Choroid plexus epithelial cell (primary cell): ENCODE results near the gene PRKAR2B.
"Not testable (repeated sequence)": the region's sequence is repeated elsewhere in the genome, so short reads cannot be mapped to it uniquely, and the experiment has no call there.

Experiments used
- DNase-seq: peaks from one replicate; pipeline ENCODE4 v3.0.0-alpha.2; 2010; ENCODE audit warnings: low read depth
- H3K4me3 ChIP-seq: 2 replicates; pipeline ENCODE4 v1.5.1; 2011; ENCODE audit warnings: low read depth, mild to moderate bottlenecking, control low read depth, low read length, moderate library complexity
- TF ChIP-seq, protein P1 (sequence below): conservative IDR thresholded peaks from 2 replicates; pipeline ENCODE4 v1.5.1; 2011; ENCODE audit warnings: low read depth, mild to moderate bottlenecking, control low read depth, inconsistent platforms, low read length, moderate library complexity

The PRKAR2B gene

GRCh38 chr7:107079212-107079940 is 34.9 kb downstream of the PRKAR2B start:
- TF ChIP-seq, protein P1, sequence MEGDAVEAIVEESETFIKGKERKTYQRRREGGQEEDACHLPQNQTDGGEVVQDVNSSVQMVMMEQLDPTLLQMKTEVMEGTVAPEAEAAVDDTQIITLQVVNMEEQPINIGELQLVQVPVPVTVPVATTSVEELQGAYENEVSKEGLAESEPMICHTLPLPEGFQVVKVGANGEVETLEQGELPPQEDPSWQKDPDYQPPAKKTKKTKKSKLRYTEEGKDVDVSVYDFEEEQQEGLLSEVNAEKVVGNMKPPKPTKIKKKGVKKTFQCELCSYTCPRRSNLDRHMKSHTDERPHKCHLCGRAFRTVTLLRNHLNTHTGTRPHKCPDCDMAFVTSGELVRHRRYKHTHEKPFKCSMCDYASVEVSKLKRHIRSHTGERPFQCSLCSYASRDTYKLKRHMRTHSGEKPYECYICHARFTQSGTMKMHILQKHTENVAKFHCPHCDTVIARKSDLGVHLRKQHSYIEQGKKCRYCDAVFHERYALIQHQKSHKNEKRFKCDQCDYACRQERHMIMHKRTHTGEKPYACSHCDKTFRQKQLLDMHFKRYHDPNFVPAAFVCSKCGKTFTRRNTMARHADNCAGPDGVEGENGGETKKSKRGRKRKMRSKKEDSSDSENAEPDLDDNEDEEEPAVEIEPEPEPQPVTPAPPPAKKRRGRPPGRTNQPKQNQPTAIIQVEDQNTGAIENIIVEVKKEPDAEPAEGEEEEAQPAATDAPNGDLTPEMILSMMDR = no peak
- DNase-seq = no peak
- H3K4me3 ChIP-seq = no peak overlapping the region

DNA sequence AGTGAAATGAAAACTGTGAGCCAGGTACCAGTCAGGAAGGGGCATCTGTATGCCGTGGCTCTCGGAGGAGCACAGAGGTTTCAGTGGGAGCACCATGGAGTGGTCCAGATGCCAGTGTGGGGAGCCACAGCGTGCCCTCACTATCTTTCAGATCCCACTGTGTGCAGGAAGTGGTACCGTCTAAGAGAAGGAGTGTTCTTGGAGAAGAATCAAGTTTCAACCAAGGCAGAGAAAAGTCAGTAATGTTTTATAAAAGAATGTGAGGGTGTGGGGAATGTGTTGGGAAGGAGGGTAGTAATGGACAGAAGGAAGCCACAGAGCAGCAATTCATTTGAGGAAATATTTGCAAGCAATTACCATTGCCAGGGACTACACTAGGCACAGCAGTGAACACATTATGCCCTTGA is 35.6 kb downstream of the PRKAR2B start:
- TF ChIP-seq, protein P1 = no peak

GRCh38 chr7:107080533-107080932 is 36.0 kb downstream of the PRKAR2B start:
- TF ChIP-seq, protein P1 = no peak
- no peak for DNase-seq
- H3K4me3 ChIP-seq = no peak overlapping the region

More for the DNA sequence above, 35.6 kb downstream of the PRKAR2B start:
- H3K4me3 ChIP-seq = no peak overlapping the region
- no peak for DNase-seq

DNA sequence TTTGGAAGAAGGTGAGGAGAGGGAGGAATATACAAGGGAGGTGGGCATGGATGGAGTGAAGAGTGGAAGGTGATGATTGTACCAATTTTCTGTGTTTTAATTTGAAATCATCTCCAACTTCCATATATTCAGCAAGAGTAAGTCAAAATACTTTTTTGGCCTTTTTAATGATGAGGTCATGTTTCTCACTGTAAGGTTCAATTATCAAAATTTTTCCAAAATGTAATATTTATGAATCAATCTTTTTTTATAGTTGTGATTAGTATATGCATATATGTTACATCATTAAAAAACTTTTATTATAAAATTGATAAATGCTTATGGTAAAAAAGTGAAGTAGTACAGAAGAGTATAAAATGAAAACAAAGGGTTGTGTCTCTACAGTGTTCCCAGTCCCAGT is 40.7 kb downstream of the PRKAR2B start:
- TF ChIP-seq, protein P1 = no peak
- H3K4me3 ChIP-seq = no peak overlapping the region
- no peak for DNase-seq

GRCh38 chr7:107089627-107090026 is 45.1 kb downstream of the PRKAR2B start:
- DNase-seq = no peak
- TF ChIP-seq, protein P1 = no peak
- H3K4me3 ChIP-seq = no peak overlapping the region

DNA sequence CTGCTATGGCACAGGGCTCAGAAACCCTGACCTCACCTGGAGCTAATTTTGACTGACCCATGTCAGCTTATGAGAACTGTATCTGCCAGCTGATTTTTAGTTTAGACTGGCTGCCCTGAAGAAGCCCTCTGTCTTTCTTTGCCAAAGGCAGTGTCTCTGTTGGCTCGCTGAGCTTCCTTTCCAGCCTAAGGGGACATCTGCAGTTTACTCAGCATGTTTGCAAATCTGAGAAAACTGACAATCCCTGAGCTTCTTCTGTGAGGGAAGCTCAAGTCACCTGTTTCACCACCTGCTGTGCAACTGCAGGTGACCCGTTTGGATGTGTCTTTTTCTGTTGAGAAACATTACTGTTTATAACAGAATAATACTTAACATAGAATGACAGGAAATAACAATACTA is 46.0 kb downstream of the PRKAR2B start:
- TF ChIP-seq, protein P1 = no peak
- no peak for DNase-seq
- H3K4me3 ChIP-seq = no peak overlapping the region

DNA sequence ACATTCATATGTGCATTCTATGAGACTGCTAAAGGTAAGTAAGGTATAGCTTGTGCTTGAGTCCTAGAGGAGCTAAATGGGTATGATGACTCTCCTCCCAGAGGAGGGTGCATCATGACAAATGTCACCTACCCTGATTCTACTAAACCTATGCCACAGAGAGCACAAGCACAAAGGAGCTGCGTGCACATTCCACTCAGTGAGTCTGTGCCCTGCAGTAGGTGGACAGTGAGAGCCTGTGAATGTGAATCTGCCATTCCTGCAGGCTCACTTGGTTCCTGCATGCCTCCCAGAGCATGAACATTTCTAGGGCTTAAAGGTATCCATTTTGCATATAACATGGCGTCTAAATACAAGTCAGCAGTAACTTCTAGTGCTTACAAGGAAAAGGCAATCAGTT is 46.8 kb downstream of the PRKAR2B start:
- TF ChIP-seq, protein P1 = no peak
- no peak for DNase-seq
- H3K4me3 ChIP-seq = no peak overlapping the region

- not testable (repeated sequence) for H3K4me3 ChIP-seq, DNase-seq
These were observed 49.2 kb downstream of the PRKAR2B start for GRCh38 chr7:107093671-107094070.

GRCh38 chr7:107099154-107099553 is 54.6 kb downstream of the PRKAR2B start:
- H3K4me3 ChIP-seq, DNase-seq: not testable (repeated sequence)
